Stomach smooth muscle (tissue), 2 donors: ENCODE results near the gene TMPRSS9.

Source experiments
- H3K27ac ChIP-seq: one replicate; pipeline ENCODE4 v1.7.0; 2013; ENCODE audit warnings: mild to moderate bottlenecking, low read length, inconsistent platforms
- H3K27me3 ChIP-seq, 2 donors: one replicate each; pipeline ENCODE4 v1.7.0; 2013; ENCODE audit warnings: low read length in 2 of 2; ENCODE audit not compliant: insufficient read depth in 2 of 2, control insufficient read depth in 1 of 2
- H3K36me3 ChIP-seq, 2 donors: one replicate each; pipeline ENCODE4 v1.7.0; 2013; ENCODE audit warnings: low read length in 2 of 2; ENCODE audit not compliant: control insufficient read depth in 2 of 2, insufficient read depth in 2 of 2
- H3K4me1 ChIP-seq: one replicate; pipeline ENCODE4 v1.7.0; 2013; ENCODE audit warnings: low read length; ENCODE audit not compliant: control insufficient read depth, insufficient read depth
- H3K4me3 ChIP-seq, 2 donors: one replicate each; pipeline ENCODE4 v1.7.0; 2013; ENCODE audit warnings: low read length in 2 of 2
- H3K9ac ChIP-seq, 2 donors: one replicate each; pipeline ENCODE4 v1.7.0; 2013; ENCODE audit warnings: low read length in 2 of 2, mild to moderate bottlenecking in 1 of 2
- H3K9me3 ChIP-seq, 2 donors: one replicate each; pipeline ENCODE4 v1.7.0; 2013; ENCODE audit warnings: low read length in 2 of 2; ENCODE audit not compliant: control insufficient read depth in 2 of 2
- donor health status: healthy.
- donor health status: Pancreatic carcinoma.

The TMPRSS9 gene

DNA sequence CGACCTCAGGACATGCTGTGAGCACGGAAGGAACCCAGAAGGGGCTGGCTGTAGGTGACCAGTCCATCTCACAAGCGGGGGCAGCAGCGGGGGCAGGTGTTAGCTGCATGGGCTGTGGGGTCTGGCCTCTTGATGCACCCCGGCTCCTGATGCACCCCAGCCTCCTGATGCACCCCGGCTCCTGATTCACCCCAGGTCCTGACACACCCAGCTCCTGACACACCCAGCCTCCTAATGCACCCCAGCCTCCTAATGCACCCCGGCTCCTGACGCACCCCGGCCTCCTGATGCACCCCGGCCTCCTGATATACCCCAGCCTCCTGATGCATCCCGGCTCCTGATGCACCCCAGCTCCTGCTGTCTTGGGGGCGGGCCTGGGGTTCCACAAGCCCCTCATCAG is 39.1 kb upstream of the TMPRSS9 start:
- H3K9me3 ChIP-seq = no peaks in the 10 kb centered on the region
- no peak overlapping the region for H3K9ac ChIP-seq
- H3K27ac ChIP-seq = no peak overlapping the region
- no peaks in the 10 kb centered on the region for H3K4me1 ChIP-seq
- no peaks in the 10 kb centered on the region for H3K27me3 ChIP-seq
- H3K36me3 ChIP-seq = peaks cover 4 to 10% of the 10 kb centered on the region in 2 donors
- no peak overlapping the region for H3K4me3 ChIP-seq

GRCh38 chr19:2321565-2322283 is 38.3 kb upstream of the TMPRSS9 start:
- Histone ChIP-seq H3K9ac (no peak overlapping the region), H3K36me3 (peaks cover 4 to 12% of the 10 kb centered on the region in 2 donors), H3K27me3 (no peaks in the 10 kb centered on the region), H3K4me3 (no peak overlapping the region), H3K27ac (no peak overlapping the region), H3K4me1 (peaks cover under 1% of the 10 kb centered on the region), H3K9me3 (no peaks in the 10 kb centered on the region)

- no peak overlapping the region for H3K4me3 ChIP-seq
- no peak overlapping the region for H3K27ac ChIP-seq
- H3K9ac ChIP-seq = no peak overlapping the region
- peaks cover 4 to 13% of the 10 kb centered on the region in 2 donors for H3K36me3 ChIP-seq
- no peaks in the 10 kb centered on the region for H3K27me3 ChIP-seq
- H3K4me1 ChIP-seq = peaks cover 12% of the 10 kb centered on the region
- H3K9me3 ChIP-seq = no peaks in the 10 kb centered on the region
Measured at GRCh38 chr19:2323707-2324106, 36.4 kb upstream of the TMPRSS9 start.

DNA sequence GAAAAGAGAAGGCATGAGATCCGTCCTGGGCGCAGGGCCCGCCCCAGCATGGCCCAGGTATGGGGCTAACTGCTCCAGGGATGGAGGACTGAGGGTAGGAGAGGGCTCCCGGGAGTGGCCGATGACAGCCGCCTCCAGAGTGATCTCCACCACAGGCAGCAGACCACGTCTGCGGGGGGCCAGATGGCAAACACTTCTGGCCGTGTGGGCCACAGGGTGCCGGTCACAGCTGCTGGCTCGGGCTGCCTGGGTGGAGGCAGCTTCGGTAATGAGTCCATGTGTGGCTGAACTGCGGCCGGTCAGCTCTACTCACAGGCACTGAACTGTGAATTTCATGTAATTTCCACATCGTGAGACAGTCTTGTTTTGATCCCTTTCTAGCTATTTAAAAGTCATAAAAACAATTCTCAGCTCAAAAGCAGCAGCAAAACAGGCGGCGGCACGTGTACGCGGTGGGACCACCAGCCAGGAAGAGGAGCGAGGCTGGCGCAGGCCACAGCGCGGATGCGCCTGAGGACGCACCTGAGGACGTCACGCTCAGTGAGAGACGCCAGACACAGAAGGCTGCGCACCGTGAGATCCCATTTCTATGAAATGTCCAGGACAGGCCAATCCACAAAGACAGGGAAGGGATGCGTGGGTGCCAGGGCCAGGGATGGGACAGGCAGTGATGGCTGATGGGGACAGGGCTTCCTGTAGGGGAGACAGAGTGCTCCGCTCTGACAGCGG is 35.7 kb upstream of the TMPRSS9 start:
- H3K27ac ChIP-seq = no peak overlapping the region
- H3K4me3 ChIP-seq = no peak overlapping the region
- no peaks in the 10 kb centered on the region for H3K9me3 ChIP-seq
- H3K4me1 ChIP-seq = peaks cover 18% of the 10 kb centered on the region
- no peak overlapping the region for H3K9ac ChIP-seq
- H3K27me3 ChIP-seq = no peaks in the 10 kb centered on the region
- peaks cover 4 to 13% of the 10 kb centered on the region in 2 donors for H3K36me3 ChIP-seq

GRCh38 chr19:2325281-2326046 is 34.6 kb upstream of the TMPRSS9 start:
- H3K36me3 ChIP-seq = peaks cover 4 to 13% of the 10 kb centered on the region in 2 donors
- H3K4me3 ChIP-seq = no peak overlapping the region
- H3K9me3 ChIP-seq = no peaks in the 10 kb centered on the region
- H3K9ac ChIP-seq = no peak overlapping the region
- no peaks in the 10 kb centered on the region for H3K27me3 ChIP-seq
- H3K4me1 ChIP-seq = peaks cover 25% of the 10 kb centered on the region
- H3K27ac ChIP-seq = no peak overlapping the region

DNA sequence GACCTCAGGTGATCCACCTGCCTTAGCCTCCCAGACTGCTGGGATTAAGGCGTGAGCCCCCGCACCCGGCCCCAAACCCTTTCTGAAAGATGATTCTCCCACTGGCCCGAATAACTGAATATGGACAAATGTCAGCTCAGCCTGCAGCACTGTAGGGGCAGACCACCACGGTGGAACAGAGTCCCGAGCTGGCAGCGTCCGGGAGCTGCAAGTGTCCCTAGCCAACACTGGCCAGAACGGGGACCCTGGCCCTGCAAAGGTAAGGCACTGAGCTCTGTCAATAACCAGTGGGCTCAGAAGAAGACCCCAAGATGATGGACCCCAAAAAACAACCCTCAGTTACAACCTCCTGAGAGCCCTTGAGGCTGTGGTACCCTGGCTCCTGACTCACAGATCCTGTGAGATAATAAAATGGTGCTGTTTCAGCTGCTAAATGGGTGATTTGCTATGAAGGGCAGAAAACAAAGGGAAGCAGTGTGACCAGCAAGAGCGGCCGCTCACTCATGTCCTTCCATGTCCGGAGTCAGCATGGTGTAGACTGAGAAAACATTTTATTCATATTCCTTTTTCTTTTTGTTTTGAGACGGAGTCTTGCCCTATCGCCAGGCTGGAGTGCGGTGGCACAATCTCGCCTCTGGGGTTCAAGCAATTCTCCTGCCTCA is 33.2 kb upstream of the TMPRSS9 start:
- no peaks in the 10 kb centered on the region for H3K9me3 ChIP-seq
- no peaks in the 10 kb centered on the region for H3K27me3 ChIP-seq
- H3K4me3 ChIP-seq = no peak overlapping the region
- no peak overlapping the region for H3K9ac ChIP-seq
- peaks cover 38% of the 10 kb centered on the region for H3K4me1 ChIP-seq
- peaks cover 4 to 13% of the 10 kb centered on the region in 2 donors for H3K36me3 ChIP-seq
- no peak overlapping the region for H3K27ac ChIP-seq

GRCh38 chr19:2327773-2328400 is 32.2 kb upstream of the TMPRSS9 start:
- Histone ChIP-seq H3K36me3 (peaks cover 4 to 13% of the 10 kb centered on the region in 2 donors), H3K4me1 (peaks cover 48% of the 10 kb centered on the region), H3K9me3 (no peaks in the 10 kb centered on the region), H3K9ac (peak overlapping the region; percentile 68 to 87), H3K27me3 (no peaks in the 10 kb centered on the region), H3K4me3 (peak overlapping the region; percentile 81 to 92), H3K27ac (peak overlapping the region; percentile 62)

GRCh38 chr19:2328401-2329148 is 31.5 kb upstream of the TMPRSS9 start, which contains the start of the genes LSM7 and SPPL2B:
Gene LSM7, minus strand, starts transcription at chr19:2328586. Its CDS starts 20 bp downstream, at chr19:2328566.
Gene SPPL2B, plus strand, starts transcription at chr19:2328684. Its CDS starts 26 bp downstream, at chr19:2328710.
- Histone ChIP-seq H3K27me3 (no peaks in the 10 kb centered on the region), H3K4me3 (peak within 1 kb of the TSS; percentile 81 to 92), H3K9me3 (no peaks in the 10 kb centered on the region), H3K27ac (peak within 1 kb of the TSS; percentile 62), H3K9ac (peak within 1 kb of the TSS; percentile 81 to 87), H3K4me1 (peaks cover 48% of the 10 kb centered on the region), H3K36me3 (peaks cover 4 to 11% of the 10 kb centered on the region in 2 donors)

GRCh38 chr19:2329149-2329478 is 31.0 kb upstream of the TMPRSS9 start:
- H3K9me3 ChIP-seq = no peaks in the 10 kb centered on the region
- H3K9ac ChIP-seq = peak overlapping the region; percentile 81 to 87
- H3K27ac ChIP-seq = peak overlapping the region; percentile 62
- no peaks in the 10 kb centered on the region for H3K27me3 ChIP-seq
- H3K4me3 ChIP-seq = peak overlapping the region; percentile 81 to 92
- peaks cover 48% of the 10 kb centered on the region for H3K4me1 ChIP-seq
- H3K36me3 ChIP-seq = peaks cover 4 to 10% of the 10 kb centered on the region in 2 donors
